Fibroblast of lung (primary cell): ENCODE data around the gene MLLT11. TPM values are rescaled to one million over a fixed set of nuclear protein-coding genes. Genes with fewer than 3 reads are reported as not detected.

Experiments
- DNase-seq, 2 donors: peaks; one replicate each; pipeline versions ENCODE4 v3.0.0 to v3.0.0-alpha.2; 2010; ENCODE audit warnings: low read depth in 2 of 2
- H2AFZ ChIP-seq: 2 replicates; pipeline ENCODE4 v1.5.1; 2012; ENCODE audit warnings: low read length, control low read depth, inconsistent platforms
- H3K27ac ChIP-seq: 2 replicates; pipeline ENCODE4 v1.5.1; 2011; ENCODE audit warnings: low read length, control low read depth; ENCODE audit not compliant: insufficient read depth
- H3K27me3 ChIP-seq: 2 replicates; pipeline ENCODE4 v1.5.1; 2011; ENCODE audit warnings: mild to moderate bottlenecking, low read length; ENCODE audit not compliant: control insufficient read depth, insufficient read depth
- H3K36me3 ChIP-seq: 2 replicates; pipeline ENCODE4 v1.5.1; 2011; ENCODE audit warnings: low read length; ENCODE audit not compliant: control insufficient read depth, insufficient read depth
- H3K4me1 ChIP-seq: 2 replicates; pipeline ENCODE4 v1.5.1; 2011; ENCODE audit warnings: low read length; ENCODE audit not compliant: control insufficient read depth, insufficient read depth; ENCODE audit errors: extremely low read depth
- H3K4me2 ChIP-seq: 2 replicates; pipeline ENCODE4 v1.5.1; 2011; ENCODE audit warnings: low read length, control low read depth; ENCODE audit not compliant: insufficient read depth; ENCODE audit errors: extremely low read depth
- H3K4me3 ChIP-seq, 4 experiments: fragments of 200-600 bp in 1 of 4; sonication (generic) in 1 of 4; replicated peaks in 1 of 4; 2 replicates each; pipeline ENCODE4 v1.5.1; 2011 to 2016; ENCODE audit warnings: low read length in 4 of 4, low read depth in 3 of 4, mild to moderate bottlenecking in 3 of 4, control low read depth in 2 of 4, inconsistent platforms in 1 of 4, mixed read lengths in 1 of 4; ENCODE audit not compliant: insufficient read depth in 1 of 4; ENCODE audit errors: control extremely low read depth in 1 of 4
- H3K79me2 ChIP-seq: 2 replicates; pipeline ENCODE4 v1.5.1; 2012; ENCODE audit warnings: mild to moderate bottlenecking, low read length, inconsistent platforms; ENCODE audit not compliant: control insufficient read depth, insufficient read depth
- H3K9ac ChIP-seq: 2 replicates; pipeline ENCODE4 v1.5.1; 2011; ENCODE audit warnings: mild to moderate bottlenecking, low read length, control low read depth; ENCODE audit not compliant: insufficient read depth
- H3K9me3 ChIP-seq: 2 replicates; pipeline ENCODE4 v1.5.1; 2012; ENCODE audit warnings: low read depth, low read length; ENCODE audit not compliant: control insufficient read depth, insufficient read depth
- H4K20me1 ChIP-seq: 2 replicates; pipeline ENCODE4 v1.5.1; 2011; ENCODE audit warnings: low read length; ENCODE audit not compliant: control insufficient read depth, insufficient read depth; ENCODE audit errors: extremely low read depth
- EZH2 ChIP-seq: IDR thresholded peaks from 2 replicates; pipeline ENCODE4 v1.5.1; 2012; ENCODE audit warnings: low read length, control low read depth, mild to moderate bottlenecking; ENCODE audit errors: missing control alignments
- polyA plus RNA-seq, 2 donors: library from polyadenylated mRNA; depleted of rRNA in 1 of 2; stranded (reverse) in 1 of 2; unstranded in 1 of 2; fragments of >200 nt; gene quantifications; 2 replicates each; pipeline ENCODE4 v1.2.1, GENCODE V29; 2011 to 2012; ENCODE audit warnings: missing spikeins in 1 of 2
- total RNA-seq: library from RNA; depleted of rRNA; stranded (reverse); fragments of >200 nt; gene quantifications from 2 replicates; pipeline ENCODE4 v1.2.1, GENCODE V29; 2014
- TF ChIP-seq, protein P1 (sequence below), 2 donors: IDR thresholded peaks in 1 of 2; conservative IDR thresholded peaks in 1 of 2; 1 replicate in 1 of 2; 2 replicates in 1 of 2; pipeline ENCODE4 v1.5.1; 2011 to 2012; ENCODE audit warnings: low read length in 2 of 2, control low read depth in 1 of 2, inconsistent platforms in 1 of 2, low read depth in 1 of 2, mild to moderate bottlenecking in 1 of 2

Gene MLLT11
- total and polyA plus RNA-seq, 2 donors (not counting 1 experiment from before 2014, with no cell fraction given): 2.8 to 7.2 TPM

DNA sequence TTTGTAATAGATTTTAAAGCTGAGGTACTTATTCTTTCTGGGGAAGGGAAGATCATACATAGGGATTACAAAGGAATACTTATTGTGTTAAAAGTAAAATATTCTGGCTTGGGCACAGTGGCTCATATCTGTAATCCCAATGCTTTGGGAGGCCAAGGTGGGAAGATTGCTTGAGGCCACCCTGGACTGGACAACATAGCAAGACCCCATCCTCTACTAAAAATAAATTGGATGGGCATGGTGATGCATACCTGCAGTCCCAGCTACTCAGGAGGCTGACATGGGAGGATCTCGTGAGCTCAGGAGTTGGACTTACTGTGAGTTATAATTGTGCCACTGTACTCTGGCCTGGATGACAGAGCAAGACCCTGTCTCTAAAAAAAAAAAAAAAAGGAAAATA is 37.9 kb downstream of the MLLT11 start:
- Histone ChIP-seq H3K36me3 (no peaks in the 10 kb centered on the region), H3K9ac (no peak overlapping the region), H3K9me3 (no peaks in the 10 kb centered on the region), H3K79me2 (no peaks in the 10 kb centered on the region), H3K4me1 (no peaks in the 10 kb centered on the region), H3K27me3 (no peaks in the 10 kb centered on the region), H3K27ac (no peak overlapping the region), H4K20me1 (no peaks in the 10 kb centered on the region), H3K4me2 (no peak overlapping the region), H3K4me3 (no peak overlapping the region), H2AFZ (no peak overlapping the region)
- DNase-seq: no peak
- no peak for TF ChIP-seq EZH2
- TF ChIP-seq, protein P1, sequence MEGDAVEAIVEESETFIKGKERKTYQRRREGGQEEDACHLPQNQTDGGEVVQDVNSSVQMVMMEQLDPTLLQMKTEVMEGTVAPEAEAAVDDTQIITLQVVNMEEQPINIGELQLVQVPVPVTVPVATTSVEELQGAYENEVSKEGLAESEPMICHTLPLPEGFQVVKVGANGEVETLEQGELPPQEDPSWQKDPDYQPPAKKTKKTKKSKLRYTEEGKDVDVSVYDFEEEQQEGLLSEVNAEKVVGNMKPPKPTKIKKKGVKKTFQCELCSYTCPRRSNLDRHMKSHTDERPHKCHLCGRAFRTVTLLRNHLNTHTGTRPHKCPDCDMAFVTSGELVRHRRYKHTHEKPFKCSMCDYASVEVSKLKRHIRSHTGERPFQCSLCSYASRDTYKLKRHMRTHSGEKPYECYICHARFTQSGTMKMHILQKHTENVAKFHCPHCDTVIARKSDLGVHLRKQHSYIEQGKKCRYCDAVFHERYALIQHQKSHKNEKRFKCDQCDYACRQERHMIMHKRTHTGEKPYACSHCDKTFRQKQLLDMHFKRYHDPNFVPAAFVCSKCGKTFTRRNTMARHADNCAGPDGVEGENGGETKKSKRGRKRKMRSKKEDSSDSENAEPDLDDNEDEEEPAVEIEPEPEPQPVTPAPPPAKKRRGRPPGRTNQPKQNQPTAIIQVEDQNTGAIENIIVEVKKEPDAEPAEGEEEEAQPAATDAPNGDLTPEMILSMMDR (conservative IDR thresholded peaks at IDR 0.05 in 1 of 2, IDR thresholded peaks at IDR 0.05 in 1 of 2; ENCODE audit: low read depth in 1 of 2, low read length in 2 of 2): no peak

DNA sequence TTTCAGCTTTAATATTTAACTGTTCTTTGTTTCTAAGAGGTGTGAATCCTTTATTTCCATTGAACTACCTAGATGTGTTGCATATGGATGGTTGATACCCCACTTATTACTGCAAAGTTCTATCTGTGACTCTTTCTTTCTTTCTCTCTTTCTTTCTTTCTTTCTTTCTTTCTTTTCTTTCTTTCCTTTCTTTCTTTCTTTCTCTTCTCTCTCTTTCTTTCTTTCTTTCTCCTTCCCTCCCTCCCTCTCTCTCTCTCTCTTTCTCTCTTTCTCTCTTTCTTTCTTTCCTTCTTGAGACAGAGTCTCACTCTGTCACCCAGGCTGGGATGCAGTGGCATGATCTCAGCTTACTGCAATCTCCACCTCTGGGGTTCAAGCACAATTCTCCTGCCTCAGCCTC is 44.4 kb downstream of the MLLT11 start:
- H3K9me3 ChIP-seq: no peaks in the 10 kb centered on the region
- TF ChIP-seq, protein P1 (conservative IDR thresholded peaks at IDR 0.05 in 1 of 2, IDR thresholded peaks at IDR 0.05 in 1 of 2; ENCODE audit: low read depth in 1 of 2, low read length in 2 of 2): no peak
- no peak for TF ChIP-seq EZH2
- no peak for DNase-seq
- H3K79me2 ChIP-seq: no peaks in the 10 kb centered on the region
- no peaks in the 10 kb centered on the region for H3K27me3 ChIP-seq
- no peak overlapping the region for H3K4me3 ChIP-seq
- no peaks in the 10 kb centered on the region for H3K36me3 ChIP-seq
- H3K4me1 ChIP-seq: peaks cover 3% of the 10 kb centered on the region
- H4K20me1 ChIP-seq: no peaks in the 10 kb centered on the region
- H2AFZ ChIP-seq: no peak overlapping the region
- H3K4me2 ChIP-seq: no peak overlapping the region
- no peak overlapping the region for H3K27ac ChIP-seq
- H3K9ac ChIP-seq: no peak overlapping the region

DNA sequence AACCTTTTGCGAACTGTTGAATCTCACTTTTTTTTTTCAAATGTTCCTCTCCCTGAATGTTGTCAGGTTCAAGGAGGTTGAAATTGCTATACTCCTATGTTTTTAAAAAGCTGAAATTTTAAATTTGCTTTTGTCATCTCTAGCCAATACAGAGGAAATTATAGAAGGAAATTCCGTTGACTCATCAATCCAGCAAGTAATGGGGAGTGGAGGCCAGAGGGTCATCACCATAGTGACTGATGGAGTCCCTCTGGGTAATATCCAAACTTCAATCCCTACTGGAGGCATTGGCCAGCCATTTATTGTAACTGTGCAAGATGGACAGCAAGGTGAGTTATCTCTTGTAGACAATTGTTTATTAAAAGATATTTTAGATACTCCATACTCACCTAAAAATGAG is 46.7 kb downstream of the MLLT11 start:
- Histone ChIP-seq H3K36me3 (no peaks in the 10 kb centered on the region), H3K4me3 (no peak overlapping the region), H3K27ac (peak overlapping the region; percentile 4), H3K4me1 (peaks cover 3% of the 10 kb centered on the region), H3K4me2 (no peak overlapping the region), H3K27me3 (no peaks in the 10 kb centered on the region), H3K9ac (no peak overlapping the region), H4K20me1 (no peaks in the 10 kb centered on the region), H3K79me2 (no peaks in the 10 kb centered on the region), H2AFZ (no peak overlapping the region), H3K9me3 (no peaks in the 10 kb centered on the region)
- peak; percentile 46 to 47 for DNase-seq
- TF ChIP-seq EZH2: no peak
- TF ChIP-seq, protein P1 (conservative IDR thresholded peaks at IDR 0.05 in 1 of 2, IDR thresholded peaks at IDR 0.05 in 1 of 2; ENCODE audit: low read depth in 1 of 2, low read length in 2 of 2): no peak
